K562 (cell line): ENCODE measurements around the gene POLA1. TPM values are rescaled to one million over a fixed set of nuclear protein-coding genes. Genes with fewer than 3 reads are reported as not detected.

Source experiments
- ATAC-seq: fragments of 200-7000 bp; cut with Tn5 transposase; 3 replicates; pipeline ENCODE4 v1.9.1; 2020; ENCODE audit warnings: moderate library complexity
- BruUV-seq: library from RNA; stranded (reverse); fragments of 400-500 nt; replicated peaks from 2 replicates; lab custom pipeline; 2021; lab: Mats Ljungman, UMichigan
- CTCF ChIA-PET: fragments of 300-600 bp; formaldehyde crosslinking; extraction: SDS; loops from one replicate; lab custom pipeline; 2021; ENCODE audit warnings: low intra/inter-chr PET ratio; lab: Yijun Ruan, JAX
- POLR2A ChIA-PET: fragments of 300-600, 350-650 bp; sonication (Branson Sonifier 250); formaldehyde crosslinking; extraction: SDS; loops from one replicate; lab custom pipeline; 2021; ENCODE audit warnings: antibody characterized with exemption, inconsistent platforms; lab: Yijun Ruan, JAX
- DNase-seq, 4 experiments: peaks; one replicate each; pipeline versions ENCODE4 v3.0.0 to v3.0.0-alpha.2; 2011 to 2018; ENCODE audit warnings: low spot score in 3 of 4, mixed read lengths in 3 of 4; ENCODE audit errors: extremely low read depth in 1 of 4
- FAIRE-seq: peaks from 2 replicates; lab custom pipeline; 2011; peaks lifted over from hg19 to GRCh38; lab: Jason Lieb, UNC
- H2AFZ ChIP-seq: 2 replicates; pipeline ENCODE4 v1.6.0; 2011; ENCODE audit warnings: low read depth, low read length, control low read depth, inconsistent platforms
- H3K27ac ChIP-seq: fragments of 200-600 bp; 3 replicates; pipeline ENCODE4 v1.8.0; 2011; ENCODE audit warnings: low read depth, mild to moderate bottlenecking, control low read depth, inconsistent platforms, low read length, moderate library complexity, mixed read lengths; ENCODE audit errors: extremely low read depth
- H3K27me3 ChIP-seq, 2 experiments: fragments of 300-600 bp in 1 of 2; 2 replicates in 1 of 2; 3 replicates in 1 of 2; pipeline versions ENCODE4 v1.6.0 to v1.8.0; 2011; ENCODE audit warnings: inconsistent platforms in 2 of 2, low read length in 2 of 2, mild to moderate bottlenecking in 1 of 2, mixed read lengths in 1 of 2, moderate library complexity in 1 of 2; ENCODE audit not compliant: control insufficient read depth in 2 of 2, insufficient read depth in 2 of 2
- H3K36me3 ChIP-seq: fragments of 300-600 bp; 3 replicates; pipeline ENCODE4 v1.8.0; 2011; ENCODE audit warnings: mild to moderate bottlenecking, low read length, inconsistent platforms; ENCODE audit not compliant: control insufficient read depth, insufficient read depth
- H3K4me1 ChIP-seq, 2 experiments: fragments of 200-600 bp in 1 of 2; replicated peaks in 1 of 2; 2 replicates in 1 of 2; 3 replicates in 1 of 2; pipeline versions ENCODE4 v1.5.1 to v1.8.0; 2011; ENCODE audit warnings: inconsistent platforms in 2 of 2, low read length in 2 of 2, mild to moderate bottlenecking in 1 of 2, mixed read lengths in 1 of 2, moderate library complexity in 1 of 2; ENCODE audit not compliant: control insufficient read depth in 2 of 2, insufficient read depth in 2 of 2
- H3K4me2 ChIP-seq: 2 replicates; pipeline ENCODE4 v1.6.1; 2011; ENCODE audit warnings: low read length, control low read depth, inconsistent platforms, mixed read lengths; ENCODE audit not compliant: insufficient read depth
- H3K4me3 ChIP-seq: fragments of 200-600 bp; sonication (generic), shearing (Covaris generic); 2 replicates; pipeline ENCODE4 v1.5.1; 2016; ENCODE audit warnings: control low read depth, inconsistent platforms
- H3K79me2 ChIP-seq: fragments of 200-600 bp; 3 replicates; pipeline ENCODE4 v1.8.0; 2011; ENCODE audit warnings: low read length, inconsistent platforms; ENCODE audit not compliant: control insufficient read depth, insufficient read depth
- H3K9ac ChIP-seq, 2 experiments: 2 replicates each; pipeline versions ENCODE4 v1.6.0 to v1.6.1; 2011; ENCODE audit warnings: low read depth in 2 of 2, low read length in 2 of 2, control low read depth in 1 of 2, inconsistent platforms in 1 of 2, mild to moderate bottlenecking in 1 of 2, mixed read lengths in 1 of 2; ENCODE audit not compliant: insufficient read depth in 1 of 2
- H3K9me1 ChIP-seq: one replicate; pipeline ENCODE4 v1.6.0; 2011; ENCODE audit warnings: inconsistent platforms, mild to moderate bottlenecking, low read length, moderate library complexity; ENCODE audit not compliant: control insufficient read depth, insufficient read depth
- H3K9me3 ChIP-seq: replicated peaks from 2 replicates; pipeline ENCODE4 v1.5.1; 2011; ENCODE audit warnings: low read depth, low read length, inconsistent platforms; ENCODE audit not compliant: control insufficient read depth, insufficient read depth
- H4K20me1 ChIP-seq: replicated peaks from 2 replicates; pipeline ENCODE4 v1.6.1; 2011; ENCODE audit warnings: low read length, inconsistent platforms, mixed read lengths; ENCODE audit not compliant: control insufficient read depth, insufficient read depth
- CHD1 ChIP-seq: fragments of 200-600 bp; sonication (generic); IDR thresholded peaks from one replicate; pipeline ENCODE4 v1.6.1; 2012; ENCODE audit warnings: mild to moderate bottlenecking, moderate library complexity, low read length, inconsistent platforms
- CHD4 ChIP-seq: fragments of 200-600 bp; sonication (generic); IDR thresholded peaks from 3 replicates; pipeline ENCODE4 v1.6.1; 2012; ENCODE audit warnings: low read depth, mild to moderate bottlenecking, mixed read lengths, low read length, inconsistent platforms; ENCODE audit not compliant: insufficient read depth, insufficient replicate concordance, poor library complexity, severe bottlenecking
- ETS2 ChIP-seq: IDR thresholded peaks from 2 replicates; pipeline ENCODE4 v1.6.1; 2016; ENCODE audit warnings: borderline replicate concordance, missing genetic modification characterization, mild to moderate bottlenecking, moderate library complexity, missing compliant biosample characterization; ENCODE audit not compliant: poor library complexity, severe bottlenecking
- EZH2 ChIP-seq: IDR thresholded peaks from 2 replicates; pipeline ENCODE4 v1.6.1; 2012; ENCODE audit warnings: low read depth, mild to moderate bottlenecking, inconsistent platforms, low read length, borderline replicate concordance
- GATAD2A ChIP-seq: fragments of 450-650 bp; IDR thresholded peaks from 2 replicates; pipeline ENCODE4 v1.6.1; 2017
- JUNB ChIP-seq: fragments of 450-650 bp; formaldehyde crosslinking; conservative IDR thresholded peaks from 2 replicates; pipeline ENCODE4 v1.4.0; 2020; ENCODE audit warnings: mild to moderate bottlenecking
- MAZ ChIP-seq, 2 experiments: fragments of 450-650 bp in 1 of 2; sonication (generic) in 1 of 2; formaldehyde crosslinking; IDR thresholded peaks in 1 of 2; conservative IDR thresholded peaks in 1 of 2; 2 replicates each; pipeline versions ENCODE4 v1.4.0 to v1.5.0; 2020; ENCODE audit warnings: mild to moderate bottlenecking in 1 of 2, missing genetic modification reagents in 1 of 2
- SIN3A ChIP-seq, 2 experiments: fragments of 150-350 bp in 1 of 2; IDR thresholded peaks; 2 replicates each; pipeline ENCODE4 v1.6.1; 2011 to 2016; ENCODE audit warnings: borderline replicate concordance in 2 of 2, low read depth in 2 of 2, low read length in 2 of 2, mild to moderate bottlenecking in 2 of 2, moderate library complexity in 2 of 2; ENCODE audit not compliant: control insufficient read depth in 1 of 2
- XRCC5 ChIP-seq: fragments of 200-400 bp; formaldehyde crosslinking; IDR thresholded peaks from 2 replicates; pipeline ENCODE4 v1.6.1; 2017; ENCODE audit warnings: low read depth, mild to moderate bottlenecking, low read length
- ZNF75A ChIP-seq: fragments of 450-650 bp; formaldehyde crosslinking; IDR thresholded peaks from 2 replicates; pipeline ENCODE4 v1.4.0; 2020; ENCODE audit warnings: mild to moderate bottlenecking
- WGBS: fragments of 100-300 bp; shearing (Covaris generic); methylation state at CpG from one replicate; pipeline ENCODE4 v1.1.6; 2016; ENCODE audit warnings: low coverage, mixed read lengths; ENCODE audit not compliant: insufficient coverage; ENCODE audit errors: missing lambda C conversion rate; 5-methylcytosine and 5-hydroxymethylcytosine counted together
- in situ Hi-C: fragments of 300-500 bp; cut with MboI; formaldehyde crosslinking; loops from 4 replicates; pipeline ENCODE4 v1.15.0; 2018; ENCODE audit warnings: inconsistent platforms, mixed read lengths
- intact Hi-C: fragments of 100-400 bp; cut with micrococcal nuclease; formaldehyde crosslinking; loops from 2 replicates; pipeline ENCODE4 v1.14.2; 2022
- polyA plus RNA-seq, 8 experiments: library from polyadenylated mRNA; depleted of rRNA in 4 of 8; stranded (reverse) in 5 of 8; unstranded in 3 of 8; fragments of >200 nt; fragmentation: Nextera tagmentation in 2 of 8; fragmentation: Illumina TruSeq in 1 of 8; extraction: Ambion mirVana in 2 of 8; extraction: Trizol in 1 of 8; gene quantifications; 2 replicates each; pipeline versions ENCODE4 v1.2.1 to v1.2.3, GENCODE V29; 2011 to 2014; ENCODE audit warnings: inconsistent platforms in 1 of 8, missing spikeins in 1 of 8
- total RNA-seq, 7 experiments: library from RNA; depleted of rRNA in 6 of 7; stranded (reverse); fragments of >200 nt in 6 of 7; fragmentation: Illumina TruSeq in 2 of 7; extraction: Trizol in 2 of 7; gene quantifications; 2 replicates each; pipeline versions ENCODE4 v1.2.1 to v1.2.3, GENCODE V29; 2011 to 2021; ENCODE audit warnings: low replicate concordance in 1 of 7
- TF ChIP-seq, protein P1 (sequence below), 2 experiments: IDR thresholded peaks; 2 replicates each; pipeline ENCODE4 v1.6.1; 2011; ENCODE audit warnings: borderline replicate concordance in 1 of 2, control low read depth in 1 of 2, low read depth in 1 of 2, low read length in 1 of 2, mild to moderate bottlenecking in 1 of 2, mixed read lengths in 1 of 2, moderate library complexity in 1 of 2; ENCODE audit not compliant: insufficient read depth in 1 of 2, insufficient read length in 1 of 2, poor library complexity in 1 of 2, severe bottlenecking in 1 of 2; ENCODE audit errors: extremely low read depth in 1 of 2
- TF ChIP-seq, protein P2 (sequence below): IDR thresholded peaks from 2 replicates; pipeline ENCODE4 v1.6.1; 2016; ENCODE audit warnings: missing genetic modification characterization, missing compliant biosample characterization
- TF ChIP-seq, protein P3 (sequence below): sonication (generic); formaldehyde crosslinking; IDR thresholded peaks from 2 replicates; pipeline ENCODE4 v1.8.0; 2022; ENCODE audit warnings: missing genetic modification reagents, mild to moderate bottlenecking, borderline replicate concordance

Gene POLA1
- total and polyA plus RNA-seq, 9 of the 15 experiments (the other 6 are each of a cell fraction or from before 2014, with no cell fraction given) = 8.6 to 48.4 (median 27.4) TPM

DNA sequence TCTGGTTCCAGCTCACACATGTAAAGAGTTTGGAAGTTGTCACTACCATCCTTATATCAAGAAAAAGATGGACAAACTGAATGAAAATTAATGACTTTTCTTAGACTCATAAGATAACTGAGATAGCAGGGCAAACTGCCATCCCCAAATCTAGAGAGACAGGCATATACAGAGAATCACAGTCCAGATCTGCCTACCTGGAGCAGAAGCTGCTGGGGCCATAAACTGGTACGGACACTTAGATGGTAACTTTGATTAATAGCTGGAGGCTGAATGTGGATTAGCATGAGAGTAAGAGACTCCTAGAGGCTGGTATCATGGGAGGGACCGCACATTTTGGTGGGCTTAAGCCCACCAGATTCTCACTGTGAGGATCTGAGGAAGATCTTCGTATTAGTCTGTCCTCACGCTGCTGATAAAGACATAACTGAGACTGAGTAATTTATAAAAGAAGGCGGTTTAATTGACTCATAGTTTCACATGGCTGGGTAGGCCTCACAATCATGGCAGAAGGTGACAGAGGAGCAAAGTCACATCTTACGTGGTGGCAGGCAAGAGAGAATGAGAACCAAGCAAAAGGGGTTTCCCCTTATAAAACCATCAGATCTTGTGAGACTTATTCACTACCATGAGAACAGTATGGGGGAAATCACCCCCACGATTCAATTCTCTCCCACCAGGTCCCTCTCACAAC, 10.8 kb upstream of the POLA1 start:
- no peaks in the 10 kb centered on the region for H3K9me1 ChIP-seq
- H3K4me2 ChIP-seq = no peak overlapping the region
- no peak overlapping the region for H3K9ac ChIP-seq
- no peaks in the 10 kb centered on the region for H3K79me2 ChIP-seq
- ATAC-seq (no peak), FAIRE-seq (no peak)
- H3K4me1 ChIP-seq = no peaks in the 10 kb centered on the region
- H4K20me1 ChIP-seq = no peaks in the 10 kb centered on the region
- BruUV-seq = no TSS peak
- TF ChIP-seq, protein P1, sequence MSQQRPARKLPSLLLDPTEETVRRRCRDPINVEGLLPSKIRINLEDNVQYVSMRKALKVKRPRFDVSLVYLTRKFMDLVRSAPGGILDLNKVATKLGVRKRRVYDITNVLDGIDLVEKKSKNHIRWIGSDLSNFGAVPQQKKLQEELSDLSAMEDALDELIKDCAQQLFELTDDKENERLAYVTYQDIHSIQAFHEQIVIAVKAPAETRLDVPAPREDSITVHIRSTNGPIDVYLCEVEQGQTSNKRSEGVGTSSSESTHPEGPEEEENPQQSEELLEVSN (IDR thresholded peaks at IDR 0.05; ENCODE audit: borderline replicate concordance in 1 of 2, extremely low read depth in 1 of 2, insufficient read depth in 1 of 2, insufficient read length in 1 of 2, low read depth in 1 of 2, low read length in 1 of 2, poor library complexity in 1 of 2, severe bottlenecking in 1 of 2) = no peak
- no peak for TF ChIP-seq EZH2
- no peak for TF ChIP-seq MAZ (CRISPR knock-in tag; conservative IDR thresholded peaks at IDR 0.05 in 1 of 2, IDR thresholded peaks at IDR 0.05 in 1 of 2)
- TF ChIP-seq SIN3A (IDR thresholded peaks at IDR 0.05; ENCODE audit: borderline replicate concordance in 2 of 2, control insufficient read depth in 1 of 2, low read depth in 2 of 2, low read length in 2 of 2) = no peak
- no peak for TF ChIP-seq CHD1
- TF ChIP-seq, protein P2, sequence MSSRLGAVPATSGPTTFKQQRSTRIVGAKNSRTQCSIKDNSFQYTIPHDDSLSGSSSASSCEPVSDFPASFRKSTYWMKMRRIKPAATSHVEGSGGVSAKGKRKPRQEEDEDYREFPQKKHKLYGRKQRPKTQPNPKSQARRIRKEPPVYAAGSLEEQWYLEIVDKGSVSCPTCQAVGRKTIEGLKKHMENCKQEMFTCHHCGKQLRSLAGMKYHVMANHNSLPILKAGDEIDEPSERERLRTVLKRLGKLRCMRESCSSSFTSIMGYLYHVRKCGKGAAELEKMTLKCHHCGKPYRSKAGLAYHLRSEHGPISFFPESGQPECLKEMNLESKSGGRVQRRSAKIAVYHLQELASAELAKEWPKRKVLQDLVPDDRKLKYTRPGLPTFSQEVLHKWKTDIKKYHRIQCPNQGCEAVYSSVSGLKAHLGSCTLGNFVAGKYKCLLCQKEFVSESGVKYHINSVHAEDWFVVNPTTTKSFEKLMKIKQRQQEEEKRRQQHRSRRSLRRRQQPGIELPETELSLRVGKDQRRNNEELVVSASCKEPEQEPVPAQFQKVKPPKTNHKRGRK (tag) = no peak
- TF ChIP-seq GATAD2A = no peak
- TF ChIP-seq CHD4 = no peak
- TF ChIP-seq, protein P3, sequence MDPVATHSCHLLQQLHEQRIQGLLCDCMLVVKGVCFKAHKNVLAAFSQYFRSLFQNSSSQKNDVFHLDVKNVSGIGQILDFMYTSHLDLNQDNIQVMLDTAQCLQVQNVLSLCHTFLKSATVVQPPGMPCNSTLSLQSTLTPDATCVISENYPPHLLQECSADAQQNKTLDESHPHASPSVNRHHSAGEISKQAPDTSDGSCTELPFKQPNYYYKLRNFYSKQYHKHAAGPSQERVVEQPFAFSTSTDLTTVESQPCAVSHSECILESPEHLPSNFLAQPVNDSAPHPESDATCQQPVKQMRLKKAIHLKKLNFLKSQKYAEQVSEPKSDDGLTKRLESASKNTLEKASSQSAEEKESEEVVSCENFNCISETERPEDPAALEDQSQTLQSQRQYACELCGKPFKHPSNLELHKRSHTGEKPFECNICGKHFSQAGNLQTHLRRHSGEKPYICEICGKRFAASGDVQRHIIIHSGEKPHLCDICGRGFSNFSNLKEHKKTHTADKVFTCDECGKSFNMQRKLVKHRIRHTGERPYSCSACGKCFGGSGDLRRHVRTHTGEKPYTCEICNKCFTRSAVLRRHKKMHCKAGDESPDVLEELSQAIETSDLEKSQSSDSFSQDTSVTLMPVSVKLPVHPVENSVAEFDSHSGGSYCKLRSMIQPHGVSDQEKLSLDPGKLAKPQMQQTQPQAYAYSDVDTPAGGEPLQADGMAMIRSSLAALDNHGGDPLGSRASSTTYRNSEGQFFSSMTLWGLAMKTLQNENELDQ (CRISPR knock-in tag) = no peak
- TF ChIP-seq XRCC5 = no peak
- no peak for TF ChIP-seq ZNF75A (CRISPR knock-in tag)
- TF ChIP-seq JUNB = no peak
- TF ChIP-seq ETS2 (tag) = no peak
- TF ChIP-seq, all 486 proteins: peak for 0
- H3K9me3 ChIP-seq = no peaks in the 10 kb centered on the region
- 15% methylated on average over 7 of the region's 7 CpGs for WGBS
- intact Hi-C loops = no loop called here
- no peaks in the 10 kb centered on the region for H3K27me3 ChIP-seq
- ChIA-PET POLR2A (interaction anchor here (1.2 kb wide), 1 partner anchor 11 kb away, joined by 4 read pairs; the partner anchor contains the start of gene POLA1), CTCF (no interaction called here)
- no peak overlapping the region for H3K27ac ChIP-seq
- no peak overlapping the region for H3K4me3 ChIP-seq
- no peaks in the 10 kb centered on the region for H3K36me3 ChIP-seq
- no peak overlapping the region for H2AFZ ChIP-seq
- in situ Hi-C loops = no loop called here
- DNase-seq = no peak
